ENCODE results near the gene SLC23A2.

Gene SLC23A2

GRCh38 chr20:4838526-4838925 is 162.8 kb downstream of the SLC23A2 start:
- no peak overlapping the region for H3K27ac ChIP-seq
- ChIA-PET POLR2A (ENCODE audit: low non-redundant PET) (no interaction called here), CTCF (interaction anchor here (0.6 kb wide), 1 partner anchor 116 kb away, joined by 3 read pairs; no protein-coding TSS in a partner anchor)
- DNase-seq (ENCODE audit: low spot score), result no peak
- TF ChIP-seq CTCF (conservative IDR thresholded peaks at IDR 0.05; ENCODE audit: low read depth), result no peak

GRCh38 chr20:4837760-4838159 is 163.6 kb downstream of the SLC23A2 start:
- no peak overlapping the region for H3K27ac ChIP-seq
- ChIA-PET POLR2A (ENCODE audit: low non-redundant PET) (no interaction called here), CTCF (no interaction called here)
- DNase-seq (ENCODE audit: low spot score), result no peak
- TF ChIP-seq CTCF (conservative IDR thresholded peaks at IDR 0.05; ENCODE audit: low read depth), result no peak

GRCh38 chr20:4836935-4837334 is 164.4 kb downstream of the SLC23A2 start:
- no peak overlapping the region for H3K27ac ChIP-seq
- ChIA-PET POLR2A (ENCODE audit: low non-redundant PET) (no interaction called here), CTCF (interaction anchor here (0.6 to 0.7 kb wide), 2 partner anchors 30 to 40 kb away, joined by 3 to 5 read pairs; no protein-coding TSS in a partner anchor)
- no peak for TF ChIP-seq CTCF (conservative IDR thresholded peaks at IDR 0.05; ENCODE audit: low read depth)
- no peak for DNase-seq (ENCODE audit: low spot score)

GRCh38 chr20:4836473-4836872 is 164.8 kb downstream of the SLC23A2 start:
- ChIA-PET POLR2A (ENCODE audit: low non-redundant PET) (no interaction called here), CTCF (interaction anchor here (0.6 to 0.7 kb wide), 2 partner anchors 15 to 30 kb away, joined by 4 to 5 read pairs; no protein-coding TSS in a partner anchor)
- no peak overlapping the region for H3K27ac ChIP-seq
- no peak for TF ChIP-seq CTCF (conservative IDR thresholded peaks at IDR 0.05; ENCODE audit: low read depth)
- no peak for DNase-seq (ENCODE audit: low spot score)

GRCh38 chr20:4835244-4836177 is 165.8 kb downstream of the SLC23A2 start:
- no peak for DNase-seq (ENCODE audit: low spot score)
- POLR2A ChIA-PET (ENCODE audit: low non-redundant PET), result no interaction called here
- CTCF ChIA-PET, result interaction anchor here (0.6 kb wide), 1 partner anchor 14 kb away, joined by 4 read pairs; no protein-coding TSS in a partner anchor
- no peak for TF ChIP-seq CTCF (conservative IDR thresholded peaks at IDR 0.05; ENCODE audit: low read depth)
- no peak overlapping the region for H3K27ac ChIP-seq

GRCh38 chr20:4833074-4833728 is 168.1 kb downstream of the SLC23A2 start:
- TF ChIP-seq CTCF (conservative IDR thresholded peaks at IDR 0.05; ENCODE audit: low read depth), result no peak
- CTCF ChIA-PET, result no interaction called here
- POLR2A ChIA-PET (ENCODE audit: low non-redundant PET), result no interaction called here
- DNase-seq (ENCODE audit: low spot score), result no peak
- H3K27ac ChIP-seq, result no peak overlapping the region

Measured in RWPE1 (cell line).